ENCODE data around the gene PRF1. TPM values are rescaled to one million over a fixed set of nuclear protein-coding genes. Genes with fewer than 3 reads are reported as not detected.

The PRF1 gene
- total and polyA plus RNA-seq, 7 donors = 0.16 to 5.0 (median 1.5) TPM; not detected in 1

- H3K27me3 ChIP-seq = no peaks in the 10 kb centered on the region
- no peak for TF ChIP-seq POLR2AphosphoS5 (IDR thresholded peaks at IDR 0.05)
- TF ChIP-seq, protein P1, sequence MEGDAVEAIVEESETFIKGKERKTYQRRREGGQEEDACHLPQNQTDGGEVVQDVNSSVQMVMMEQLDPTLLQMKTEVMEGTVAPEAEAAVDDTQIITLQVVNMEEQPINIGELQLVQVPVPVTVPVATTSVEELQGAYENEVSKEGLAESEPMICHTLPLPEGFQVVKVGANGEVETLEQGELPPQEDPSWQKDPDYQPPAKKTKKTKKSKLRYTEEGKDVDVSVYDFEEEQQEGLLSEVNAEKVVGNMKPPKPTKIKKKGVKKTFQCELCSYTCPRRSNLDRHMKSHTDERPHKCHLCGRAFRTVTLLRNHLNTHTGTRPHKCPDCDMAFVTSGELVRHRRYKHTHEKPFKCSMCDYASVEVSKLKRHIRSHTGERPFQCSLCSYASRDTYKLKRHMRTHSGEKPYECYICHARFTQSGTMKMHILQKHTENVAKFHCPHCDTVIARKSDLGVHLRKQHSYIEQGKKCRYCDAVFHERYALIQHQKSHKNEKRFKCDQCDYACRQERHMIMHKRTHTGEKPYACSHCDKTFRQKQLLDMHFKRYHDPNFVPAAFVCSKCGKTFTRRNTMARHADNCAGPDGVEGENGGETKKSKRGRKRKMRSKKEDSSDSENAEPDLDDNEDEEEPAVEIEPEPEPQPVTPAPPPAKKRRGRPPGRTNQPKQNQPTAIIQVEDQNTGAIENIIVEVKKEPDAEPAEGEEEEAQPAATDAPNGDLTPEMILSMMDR (IDR thresholded peaks at IDR 0.05) = no peak
- no peak for TF ChIP-seq POLR2A (IDR thresholded peaks at IDR 0.05)
- TF ChIP-seq EP300 (IDR thresholded peaks at IDR 0.05) = no peak
- H3K36me3 ChIP-seq = no peaks in the 10 kb centered on the region
- no peaks in the 10 kb centered on the region for H3K9me3 ChIP-seq
- no peaks in the 10 kb centered on the region for H3K4me1 ChIP-seq
- 52 to 77% methylated on average over 2 of the region's 2 CpGs for WGBS, 2 donors
- H3K4me3 ChIP-seq = no peak overlapping the region
- intact Hi-C loops (cut with DNase I) = no loop called here
- no peak overlapping the region for H3K27ac ChIP-seq
- DNase-seq = no peak
Observed at GRCh38 chr10:70613941-70614340, 11.4 kb upstream of the PRF1 start.

DNA sequence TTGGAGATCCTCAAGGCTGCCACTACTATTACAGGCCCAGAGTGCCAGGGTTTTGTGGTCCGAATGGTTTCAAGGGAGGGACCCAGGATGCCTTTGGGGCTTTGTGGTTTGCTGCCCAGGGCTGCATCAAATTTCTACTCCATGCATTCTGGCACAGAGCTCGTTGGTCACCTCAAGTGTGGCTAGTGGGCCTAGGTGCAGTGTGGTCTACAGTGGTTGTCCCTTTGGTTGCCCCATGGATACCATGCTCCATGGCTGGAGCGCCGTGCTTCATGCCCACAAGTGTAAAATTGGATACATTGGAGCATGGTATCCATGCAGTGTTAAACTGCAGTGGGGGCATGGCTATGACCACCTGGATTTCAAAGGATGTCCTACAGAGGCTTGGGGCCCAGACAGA, 5.4 kb upstream of the PRF1 start:
- TF ChIP-seq EP300 (IDR thresholded peaks at IDR 0.05) (no peak), POLR2A (IDR thresholded peaks at IDR 0.05) (no peak)
- TF ChIP-seq, protein P1 (IDR thresholded peaks at IDR 0.05) = no peak
- no peak for DNase-seq
- Histone ChIP-seq H3K9me3 (no peaks in the 10 kb centered on the region), H3K36me3 (no peaks in the 10 kb centered on the region), H3K4me3 (no peak overlapping the region), H3K4me1 (no peaks in the 10 kb centered on the region), H3K27me3 (no peaks in the 10 kb centered on the region), H3K27ac (no peak overlapping the region)
- WGBS, 2 donors = 92 to 93% methylated on average over 4 of the region's 4 CpGs
- intact Hi-C loops (cut with DNase I) = no loop called here

DNA sequence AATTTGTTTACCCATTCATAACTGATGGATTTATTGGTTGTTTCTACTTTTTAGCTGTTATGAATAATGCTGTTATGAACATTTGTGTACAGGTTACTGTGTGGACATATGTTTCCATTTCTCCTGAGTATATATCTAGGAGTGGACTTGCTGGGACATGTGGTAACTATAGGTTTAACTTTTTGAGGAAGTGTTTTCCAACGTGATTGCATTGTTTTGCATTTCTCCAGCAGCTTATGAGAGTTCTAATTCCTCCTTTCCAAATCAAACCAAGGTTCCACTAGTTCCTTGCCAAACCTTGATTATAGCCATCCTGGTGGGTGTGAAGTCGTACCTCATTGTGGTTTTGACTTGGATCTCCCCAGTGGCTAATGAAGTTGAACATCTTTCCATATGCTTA, 2.6 kb upstream of the PRF1 start:
- 58 to 60% methylated on average over 2 of the region's 2 CpGs for WGBS, 2 donors
- H3K4me1 ChIP-seq = no peaks in the 10 kb centered on the region
- no peaks in the 10 kb centered on the region for H3K9me3 ChIP-seq
- H3K4me3 ChIP-seq = no peak overlapping the region
- DNase-seq = no peak
- TF ChIP-seq EP300 (IDR thresholded peaks at IDR 0.05) = no peak
- TF ChIP-seq POLR2A (IDR thresholded peaks at IDR 0.05) = no peak
- TF ChIP-seq POLR2AphosphoS5 (IDR thresholded peaks at IDR 0.05) = no peak
- TF ChIP-seq, protein P1 (IDR thresholded peaks at IDR 0.05) = no peak
- H3K27ac ChIP-seq = no peak overlapping the region
- no peaks in the 10 kb centered on the region for H3K36me3 ChIP-seq
- intact Hi-C loops (cut with DNase I) = no loop called here
- no peaks in the 10 kb centered on the region for H3K27me3 ChIP-seq

DNA sequence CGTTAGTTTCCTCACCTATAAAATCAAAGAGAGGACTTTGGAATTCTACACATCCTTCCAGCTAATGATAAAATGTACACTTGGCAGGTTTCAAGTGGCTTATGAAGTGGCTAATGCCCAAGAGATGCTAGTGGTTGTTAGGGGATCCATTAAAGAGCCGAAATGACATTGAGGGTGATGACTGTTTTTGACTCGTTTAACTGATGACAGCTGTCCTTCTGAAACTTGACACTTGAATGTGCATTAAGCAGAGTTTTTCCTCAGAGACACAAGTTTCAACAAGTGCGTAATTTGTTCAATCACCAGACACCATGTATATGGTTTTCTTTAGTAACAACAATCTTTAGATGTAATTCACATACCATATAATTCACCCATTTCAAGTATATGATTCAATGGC, 1.6 kb upstream of the PRF1 start:
- intact Hi-C loops (cut with DNase I) = no loop called here
- Histone ChIP-seq H3K27ac (no peak overlapping the region), H3K27me3 (no peaks in the 10 kb centered on the region), H3K36me3 (no peaks in the 10 kb centered on the region), H3K4me1 (no peaks in the 10 kb centered on the region), H3K9me3 (no peaks in the 10 kb centered on the region), H3K4me3 (no peak overlapping the region)
- TF ChIP-seq, protein P1 (IDR thresholded peaks at IDR 0.05) = no peak
- no peak for TF ChIP-seq EP300 (IDR thresholded peaks at IDR 0.05)
- no peak for TF ChIP-seq POLR2A (IDR thresholded peaks at IDR 0.05)
- no peak for TF ChIP-seq POLR2AphosphoS5 (IDR thresholded peaks at IDR 0.05)
- WGBS, 2 donors = 73 to 85% methylated on average over 4 of the region's 4 CpGs
- DNase-seq = no peak

GRCh38 chr10:70603449-70603801, 884 bp upstream of the PRF1 start:
- H3K27me3 ChIP-seq = no peaks in the 10 kb centered on the region
- TF ChIP-seq EP300 (IDR thresholded peaks at IDR 0.05) (no peak), POLR2AphosphoS5 (IDR thresholded peaks at IDR 0.05) (no peak), POLR2A (IDR thresholded peaks at IDR 0.05) (no peak)
- TF ChIP-seq, protein P1 (IDR thresholded peaks at IDR 0.05) = no peak
- no peak overlapping the region for H3K27ac ChIP-seq
- WGBS, 2 donors = 70 to 78% methylated on average over 7 of the region's 7 CpGs
- no peaks in the 10 kb centered on the region for H3K4me1 ChIP-seq
- no peak for DNase-seq
- intact Hi-C loops (cut with DNase I) = no loop called here
- H3K36me3 ChIP-seq = no peaks in the 10 kb centered on the region
- no peak overlapping the region for H3K4me3 ChIP-seq
- no peaks in the 10 kb centered on the region for H3K9me3 ChIP-seq
